Activated CD4-positive, CD25-positive, alpha-beta regulatory T cell treated with anti-CD3 and anti-CD28 coated beads, Interleukin-2, amount 50 U/mL, for 72 hours (primary cell): ENCODE data around the gene PAMR1.

Source experiments
- DNase-seq: peaks from one replicate; pipeline ENCODE4 v3.0.0; 2021

PAMR1 gene

GRCh38 chr11:35393098-35393497 is 132.3 kb downstream of the PAMR1 start:
- DNase-seq = no peak

- peak; percentile 86 for DNase-seq
These were observed 133.3 kb downstream of the PAMR1 start for GRCh38 chr11:35391922-35392688.

- DNase-seq = no peak
These were observed 134.4 kb downstream of the PAMR1 start for GRCh38 chr11:35390737-35391682.

- no peak for DNase-seq
These were observed 135.4 kb downstream of the PAMR1 start for GRCh38 chr11:35389897-35390465.

GRCh38 chr11:35389112-35389511 is 136.3 kb downstream of the PAMR1 start:
- no peak for DNase-seq

- DNase-seq = no peak
These were observed 137.4 kb downstream of the PAMR1 start for GRCh38 chr11:35388061-35388460.

GRCh38 chr11:35387111-35387982 is 138.1 kb downstream of the PAMR1 start:
- DNase-seq = no peak

- no peak for DNase-seq
These were observed 141.5 kb downstream of the PAMR1 start for GRCh38 chr11:35383953-35384352.
